GM12874 (cell line): ENCODE results near the gene FBN1.
A peak's percentile ranks its signal among the peaks of the same experiment; 100 is the strongest.

Source experiments
- CTCF ChIP-seq: IDR thresholded peaks from 2 replicates; pipeline ENCODE4 v1.5.1; 2011; ENCODE audit warnings: low read depth, mild to moderate bottlenecking, control low read depth, low read length, moderate library complexity; ENCODE audit not compliant: insufficient read depth

FBN1 gene

DNA sequence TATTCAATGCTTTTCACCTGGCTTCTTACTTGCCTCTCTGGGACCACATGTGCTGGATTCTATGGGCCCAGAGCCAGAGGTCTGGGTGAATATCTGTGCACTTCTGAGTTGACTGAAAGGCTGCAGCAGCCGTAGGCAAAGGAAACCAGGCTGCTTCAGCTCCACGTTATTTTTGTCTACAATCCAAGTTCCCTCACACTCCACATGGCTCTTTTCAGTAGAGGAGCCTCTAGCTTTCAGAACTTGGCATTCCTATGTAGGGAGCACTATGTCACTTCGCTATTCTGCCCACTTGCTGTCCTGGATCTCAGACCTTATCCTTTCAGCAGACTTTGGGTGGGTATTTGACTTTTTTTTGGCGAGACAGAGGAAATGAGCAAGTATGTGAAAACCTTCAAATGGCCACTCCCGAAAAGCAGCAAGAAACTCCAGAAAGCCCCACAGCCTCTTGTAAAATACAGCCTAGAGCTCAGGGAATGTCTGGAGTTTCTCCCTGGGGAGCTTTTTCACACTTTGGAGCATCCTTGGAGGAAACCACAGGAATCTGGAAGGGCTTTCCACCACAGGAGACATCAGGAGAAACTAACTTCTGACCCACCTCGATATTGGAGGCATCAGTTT is 233.4 kb downstream of the FBN1 start:
- no peak for TF ChIP-seq CTCF

GRCh38 chr15:48409623-48410022 is 235.9 kb downstream of the FBN1 start:
- TF ChIP-seq CTCF, result no peak

DNA sequence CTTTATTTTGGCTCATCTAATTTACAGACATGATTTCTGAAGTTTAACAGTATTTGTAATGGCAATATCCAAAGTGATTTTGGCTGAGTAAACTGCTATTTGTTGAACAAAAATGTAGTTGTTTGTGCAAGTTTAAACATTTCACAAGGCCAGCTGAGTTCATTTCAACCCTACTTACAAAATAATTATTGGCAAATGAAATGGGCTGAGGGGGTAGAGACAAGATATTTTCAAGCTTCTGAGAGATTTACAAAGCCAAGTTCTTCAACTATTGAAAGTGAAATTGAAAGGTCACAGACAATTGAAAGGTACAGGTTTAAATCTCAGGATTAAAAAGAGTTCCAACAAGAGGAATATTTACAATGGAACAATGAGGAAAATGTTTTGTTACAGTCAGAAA is 237.2 kb downstream of the FBN1 start:
- no peak for TF ChIP-seq CTCF

DNA sequence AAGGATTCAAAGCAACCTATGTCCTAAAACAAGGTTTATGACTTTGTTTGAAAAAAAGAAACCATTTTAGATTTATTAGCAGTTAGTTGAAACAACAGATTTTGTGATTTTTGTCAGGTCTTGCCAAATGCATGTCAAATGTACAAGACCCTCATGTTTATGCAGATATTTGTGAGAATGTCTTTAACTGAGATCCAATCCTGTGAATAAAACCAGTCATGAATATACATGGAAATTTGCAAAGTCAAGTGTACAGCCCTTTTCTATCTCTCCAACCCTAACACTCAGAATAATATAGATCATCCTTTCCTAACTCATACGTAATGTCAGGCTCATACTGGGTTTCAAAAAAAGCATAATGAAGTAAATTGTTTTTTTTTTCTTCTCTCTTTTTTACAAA is 237.9 kb downstream of the FBN1 start:
- no peak for TF ChIP-seq CTCF

- peak; percentile 23; the same call in 1 of the 2 replicates for TF ChIP-seq CTCF
These were observed 238.6 kb downstream of the FBN1 start for GRCh38 chr15:48406911-48407310.

- TF ChIP-seq CTCF, result no peak
These were observed 239.1 kb downstream of the FBN1 start for GRCh38 chr15:48406266-48406891.

GRCh38 chr15:48402427-48403177 is 242.9 kb downstream of the FBN1 start:
- no peak for TF ChIP-seq CTCF
